GM19463 (cell line): ENCODE data around the gene ERG.

Experiments
- ATAC-seq: cut with Tn5 transposase; IDR thresholded peaks from one replicate; pipeline ENCODE4 v1.9.1; 2021; ENCODE audit warnings: mild to moderate bottlenecking, moderate library complexity; ENCODE audit not compliant: unreplicated experiment

Gene ERG

DNA sequence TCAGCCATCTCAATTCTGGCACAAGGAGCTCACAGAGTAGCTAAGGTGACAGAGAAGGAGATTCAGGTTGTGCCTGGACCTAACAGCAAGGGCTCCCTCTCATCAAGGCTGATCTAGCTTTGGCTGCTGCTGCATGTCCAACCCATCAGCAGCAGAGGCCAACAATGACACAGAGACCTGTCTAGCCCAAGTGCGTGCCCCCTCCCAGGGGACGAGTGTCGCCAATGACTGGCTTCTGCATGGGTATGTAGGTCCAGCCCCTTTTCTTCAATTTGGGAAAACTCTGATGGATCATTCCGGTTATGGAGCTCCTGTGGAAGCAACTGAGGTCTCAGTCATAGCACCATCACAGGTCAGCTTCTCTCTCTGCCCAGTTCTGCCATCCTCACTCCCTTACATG lies 158.1 kb downstream of the ERG start:
- ATAC-seq, result no peak

DNA sequence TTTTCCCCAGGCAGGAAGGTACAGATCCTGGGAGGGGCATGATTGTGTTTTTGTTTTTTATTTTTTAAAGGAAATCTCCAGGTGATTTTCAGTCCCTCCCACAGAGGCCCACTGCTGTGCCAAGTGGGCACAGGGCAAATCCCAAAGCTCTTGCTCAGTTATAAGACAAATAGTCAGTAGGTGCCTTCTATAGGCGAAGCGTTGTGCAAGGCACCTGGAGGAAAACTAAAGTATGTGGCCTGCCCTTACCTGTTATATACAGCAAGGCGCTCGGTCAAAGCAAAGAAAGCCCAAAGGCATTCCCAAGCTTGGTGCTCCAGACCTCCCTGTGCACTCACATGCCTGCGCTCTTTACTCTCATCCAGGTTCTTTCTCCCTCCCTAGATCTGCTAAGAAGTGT lies 160.5 kb downstream of the ERG start:
- no peak for ATAC-seq

DNA sequence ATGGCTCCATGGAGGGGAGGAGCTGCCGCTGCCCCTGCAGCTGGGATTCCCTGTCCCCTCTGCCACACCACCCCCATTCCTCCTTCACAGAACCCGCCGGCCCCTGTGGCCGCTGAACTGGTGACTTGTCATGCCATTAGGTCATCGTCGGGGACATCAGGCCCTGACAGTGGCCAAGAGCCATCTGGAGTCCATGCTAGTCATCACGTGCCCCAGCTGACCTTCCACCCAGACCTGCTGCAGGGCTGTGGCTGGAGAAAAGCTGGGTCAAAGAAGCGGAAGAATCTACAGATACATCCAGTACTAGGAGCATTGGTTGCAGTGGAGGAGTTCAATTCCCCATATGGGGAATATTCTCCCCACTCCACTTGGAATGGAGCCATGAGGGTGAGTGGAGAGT lies 163.4 kb downstream of the ERG start:
- no peak for ATAC-seq

DNA sequence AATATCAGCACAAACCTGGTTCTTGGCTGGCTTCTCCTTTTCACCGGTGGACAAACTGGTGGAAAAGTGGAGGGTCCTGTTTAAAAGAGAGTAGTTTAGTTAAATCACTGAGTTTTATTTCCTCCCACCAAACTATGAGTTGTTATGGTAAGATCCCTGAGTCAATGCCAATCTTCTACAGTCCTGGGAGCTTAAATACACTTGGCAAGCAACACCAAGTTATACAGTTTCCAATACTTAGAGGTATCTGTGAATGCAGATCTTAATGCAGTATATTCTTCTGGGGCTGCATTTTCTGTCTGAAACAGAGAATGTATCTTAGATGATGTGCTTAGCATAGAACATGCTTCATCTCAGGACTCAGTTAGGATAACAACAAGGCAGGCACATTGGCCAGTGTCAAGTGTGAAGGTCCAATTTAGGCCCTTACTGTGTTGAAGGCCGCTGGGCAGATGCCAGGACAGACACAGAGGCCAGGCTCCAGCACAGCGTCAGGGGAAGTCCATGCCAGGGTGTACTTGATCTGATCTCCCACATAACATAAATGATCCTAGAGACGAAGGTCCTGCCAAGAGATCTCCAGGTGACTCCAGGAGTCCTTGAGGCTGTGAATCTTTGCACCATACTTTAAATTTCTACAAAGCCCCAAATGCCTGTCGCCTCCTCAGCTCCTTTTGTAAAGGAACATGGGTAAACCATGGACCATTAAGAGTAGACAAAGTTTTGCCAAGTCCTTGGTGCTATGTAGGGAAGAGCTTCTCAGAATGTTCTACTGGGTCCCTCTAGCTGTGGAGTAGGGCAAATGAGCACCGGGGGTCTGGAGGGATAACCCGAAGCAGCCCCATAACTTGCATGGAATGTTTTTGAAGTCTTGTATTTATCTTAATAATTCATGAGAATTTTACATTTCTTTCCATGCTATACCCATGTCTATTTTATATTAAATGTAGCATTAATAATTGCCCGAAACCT lies 164.7 kb downstream of the ERG start:
- ATAC-seq, result no peak

DNA sequence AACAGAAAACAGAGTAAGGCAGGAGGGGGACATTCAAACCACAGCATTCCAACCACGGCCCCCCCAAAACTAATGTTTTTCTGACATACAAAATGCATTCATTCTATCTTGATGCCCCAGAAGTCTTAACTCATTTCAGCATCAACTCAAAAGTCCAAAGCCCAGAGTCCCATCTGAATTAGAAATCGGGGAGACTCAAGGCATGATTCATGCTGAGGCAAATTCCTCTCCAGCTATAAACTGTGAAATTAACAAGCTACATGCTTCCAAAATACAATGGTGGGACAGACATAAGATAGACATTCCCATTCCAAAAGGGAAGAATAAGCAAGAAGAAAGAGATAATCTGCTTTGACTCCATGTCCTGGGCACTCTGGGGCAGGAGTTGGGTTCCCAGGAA lies 167.6 kb downstream of the ERG start:
- no peak for ATAC-seq
